Type B pancreatic cell (in vitro differentiated cells): Measurements from ENCODE around the gene ACVR1B. TPM values are rescaled to one million over a fixed set of nuclear protein-coding genes. Genes with fewer than 3 reads are reported as not detected.

Source experiments
- DNase-seq: peaks from one replicate; pipeline ENCODE4 v3.0.0; 2021; ENCODE audit warnings: mixed read lengths; ENCODE audit not compliant: unreplicated experiment; ENCODE audit errors: extremely low spot score
- H3K27ac Mint-ChIP-seq: 2 replicates; pipeline ENCODE4 v1.8.0; 2021; ENCODE audit warnings: mild to moderate bottlenecking, mixed read lengths
- H3K27me3 Mint-ChIP-seq: 2 replicates; pipeline ENCODE4 v1.8.0; 2021; ENCODE audit warnings: mixed read lengths
- H3K36me3 Mint-ChIP-seq: 2 replicates; pipeline ENCODE4 v1.8.0; 2021; ENCODE audit warnings: mixed read lengths
- H3K4me1 Mint-ChIP-seq: one replicate; pipeline ENCODE4 v1.8.0; 2021; ENCODE audit warnings: mixed read lengths; ENCODE audit not compliant: unreplicated experiment
- H3K4me3 Mint-ChIP-seq: 2 replicates; pipeline ENCODE4 v1.8.0; 2021; ENCODE audit warnings: mild to moderate bottlenecking, mixed read lengths
- H3K9me3 Mint-ChIP-seq: 2 replicates; pipeline ENCODE4 v1.8.0; 2021; ENCODE audit warnings: mixed read lengths
- total RNA-seq: library from RNA; stranded (reverse); gene quantifications from 2 replicates; pipeline ENCODE4 v1.2.1, GENCODE V29; 2021; ENCODE audit warnings: low replicate concordance
- TF ChIP-seq, protein P1 (sequence below): fragments of 200-600 bp; sonication (generic); conservative IDR thresholded peaks from 2 replicates; pipeline ENCODE4 v1.5.0; 2021; ENCODE audit warnings: antibody characterized with exemption, mild to moderate bottlenecking

The ACVR1B gene
- total RNA-seq, 1 donor from 2014 or later: 36.1 TPM

DNA sequence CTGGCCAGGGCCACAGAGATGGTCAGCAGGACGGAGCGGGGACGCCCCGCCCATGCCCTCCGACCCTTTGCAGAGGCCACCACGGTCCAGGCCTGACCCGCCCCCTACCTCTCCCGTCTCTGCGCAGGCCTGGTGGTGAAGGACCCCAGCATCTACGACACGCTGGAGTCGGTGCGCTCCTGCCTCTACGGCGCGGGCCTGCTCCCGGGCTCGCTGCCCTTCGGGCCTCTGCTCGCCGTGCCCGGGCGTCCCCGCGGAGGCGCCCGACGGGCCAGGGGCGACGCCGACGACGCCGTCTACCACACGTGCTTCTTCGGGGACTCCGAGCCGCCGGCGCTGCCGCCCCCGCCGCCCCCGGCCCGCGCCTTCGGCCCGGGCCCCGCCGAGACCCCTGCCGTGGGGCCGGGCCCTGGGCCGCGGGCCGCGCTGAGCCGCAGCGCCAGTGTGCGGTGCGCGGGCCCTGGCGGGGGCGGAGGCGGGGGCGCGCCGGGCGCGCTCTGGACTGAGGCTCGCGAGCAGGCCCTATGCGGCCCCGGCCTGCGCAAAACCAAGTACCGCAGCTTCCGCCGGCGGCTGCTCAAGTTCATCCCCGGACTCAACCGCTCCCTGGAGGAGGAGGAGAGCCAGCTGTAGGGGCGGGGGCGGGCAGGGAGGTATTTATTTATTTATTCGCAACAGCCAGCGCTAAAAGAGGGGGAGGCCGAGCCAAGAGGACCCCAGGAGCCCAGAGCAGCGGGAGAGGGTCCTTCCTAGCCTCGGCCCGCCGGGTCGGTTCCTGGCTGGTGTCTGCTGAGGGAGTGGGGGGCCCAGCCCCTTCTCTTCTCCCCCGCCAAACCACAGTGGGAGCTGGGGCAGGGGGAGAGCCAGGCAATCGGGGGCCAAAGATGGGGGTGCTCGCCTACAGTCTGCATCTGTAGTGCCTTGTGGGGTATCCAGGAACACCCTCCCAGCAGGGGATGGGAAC lies 63.4 kb downstream of the ACVR1B start:
- Mint-ChIP-seq H3K9me3 (no peaks in the 10 kb centered on the region), H3K4me1 (peaks cover 28% of the 10 kb centered on the region), H3K27ac (no peak overlapping the region), H3K4me3 (no peak overlapping the region), H3K27me3 (peaks cover 32% of the 10 kb centered on the region), H3K36me3 (peaks cover 10% of the 10 kb centered on the region)
- no peak for DNase-seq
- TF ChIP-seq, protein P1, sequence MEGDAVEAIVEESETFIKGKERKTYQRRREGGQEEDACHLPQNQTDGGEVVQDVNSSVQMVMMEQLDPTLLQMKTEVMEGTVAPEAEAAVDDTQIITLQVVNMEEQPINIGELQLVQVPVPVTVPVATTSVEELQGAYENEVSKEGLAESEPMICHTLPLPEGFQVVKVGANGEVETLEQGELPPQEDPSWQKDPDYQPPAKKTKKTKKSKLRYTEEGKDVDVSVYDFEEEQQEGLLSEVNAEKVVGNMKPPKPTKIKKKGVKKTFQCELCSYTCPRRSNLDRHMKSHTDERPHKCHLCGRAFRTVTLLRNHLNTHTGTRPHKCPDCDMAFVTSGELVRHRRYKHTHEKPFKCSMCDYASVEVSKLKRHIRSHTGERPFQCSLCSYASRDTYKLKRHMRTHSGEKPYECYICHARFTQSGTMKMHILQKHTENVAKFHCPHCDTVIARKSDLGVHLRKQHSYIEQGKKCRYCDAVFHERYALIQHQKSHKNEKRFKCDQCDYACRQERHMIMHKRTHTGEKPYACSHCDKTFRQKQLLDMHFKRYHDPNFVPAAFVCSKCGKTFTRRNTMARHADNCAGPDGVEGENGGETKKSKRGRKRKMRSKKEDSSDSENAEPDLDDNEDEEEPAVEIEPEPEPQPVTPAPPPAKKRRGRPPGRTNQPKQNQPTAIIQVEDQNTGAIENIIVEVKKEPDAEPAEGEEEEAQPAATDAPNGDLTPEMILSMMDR: no peak

DNA sequence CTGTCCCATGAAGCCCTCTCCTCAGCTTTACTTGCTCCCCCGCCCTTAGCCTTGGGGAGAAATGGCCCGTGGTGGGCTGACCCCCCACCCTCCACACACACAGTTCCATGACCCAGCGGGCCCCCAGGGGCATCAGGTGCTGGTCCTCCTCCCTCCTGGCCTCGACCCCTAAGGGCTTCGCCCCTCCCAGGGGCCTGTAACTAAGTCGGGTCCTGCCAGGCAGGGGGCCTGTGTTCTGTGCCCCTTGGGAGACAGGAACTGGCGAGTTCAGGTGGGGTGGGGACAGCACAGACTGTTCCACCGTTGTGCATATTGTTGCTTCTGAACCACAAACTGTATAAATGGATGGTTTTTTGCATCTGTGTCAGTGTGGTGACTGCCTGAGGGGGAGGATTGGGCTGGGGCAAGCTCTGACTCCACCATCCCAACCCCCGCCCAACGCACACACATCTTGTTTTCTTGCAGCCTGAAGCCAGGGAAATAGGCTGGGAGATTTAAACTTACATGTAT lies 64.1 kb downstream of the ACVR1B start:
- Mint-ChIP-seq H3K4me1 (peaks cover 30% of the 10 kb centered on the region), H3K27ac (no peak overlapping the region), H3K36me3 (peaks cover 10% of the 10 kb centered on the region), H3K9me3 (no peaks in the 10 kb centered on the region), H3K4me3 (no peak overlapping the region), H3K27me3 (peaks cover 39% of the 10 kb centered on the region)
- no peak for DNase-seq
- TF ChIP-seq, protein P1: no peak

GRCh38 chr12:52018433-52019112 lies 67.1 kb downstream of the ACVR1B start:
- Mint-ChIP-seq H3K36me3 (peaks cover 7% of the 10 kb centered on the region), H3K4me1 (peaks cover 29% of the 10 kb centered on the region), H3K4me3 (no peak overlapping the region), H3K9me3 (no peaks in the 10 kb centered on the region), H3K27me3 (peaks cover 61% of the 10 kb centered on the region), H3K27ac (peak overlapping the region; percentile 56)
- no peak for DNase-seq
- TF ChIP-seq, protein P1: no peak

DNA sequence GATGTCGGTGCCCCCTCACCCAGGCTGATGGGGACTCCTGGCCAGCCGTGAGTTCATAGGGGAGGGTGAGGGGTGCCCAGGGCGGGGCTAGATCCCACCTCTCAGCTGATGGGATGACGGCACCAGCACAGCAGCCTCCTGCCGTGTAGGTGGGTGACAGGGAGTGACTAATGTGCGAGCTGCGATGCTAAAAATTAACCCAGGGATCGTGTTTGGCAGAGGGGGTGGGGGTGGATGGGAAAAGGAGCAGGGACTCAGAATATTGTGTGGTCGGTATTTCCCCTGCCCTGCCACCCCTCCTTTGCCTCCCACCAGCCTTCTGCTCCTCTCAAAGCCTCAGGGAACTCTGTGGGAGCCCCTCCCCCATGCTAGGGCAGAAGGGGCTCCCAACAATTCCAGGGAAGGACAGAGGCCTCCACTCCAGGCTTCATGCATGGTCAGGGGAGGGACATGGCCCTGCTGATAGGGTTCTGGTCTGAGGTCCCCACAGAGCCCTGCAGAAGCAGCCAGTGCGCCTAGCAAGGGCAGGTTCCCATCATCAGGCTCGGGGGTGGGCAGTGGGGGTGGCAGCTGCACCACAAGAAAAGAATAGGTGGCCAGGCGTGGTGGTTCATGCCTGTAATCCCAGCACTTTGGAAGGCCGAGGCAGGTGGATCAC lies 67.7 kb downstream of the ACVR1B start:
- TF ChIP-seq, protein P1: no peak
- Mint-ChIP-seq H3K36me3 (peaks cover under 1% of the 10 kb centered on the region), H3K27me3 (peaks cover 58% of the 10 kb centered on the region), H3K27ac (peak overlapping the region; percentile 56), H3K4me3 (no peak overlapping the region), H3K9me3 (no peaks in the 10 kb centered on the region), H3K4me1 (peaks cover 29% of the 10 kb centered on the region)
- no peak for DNase-seq

DNA sequence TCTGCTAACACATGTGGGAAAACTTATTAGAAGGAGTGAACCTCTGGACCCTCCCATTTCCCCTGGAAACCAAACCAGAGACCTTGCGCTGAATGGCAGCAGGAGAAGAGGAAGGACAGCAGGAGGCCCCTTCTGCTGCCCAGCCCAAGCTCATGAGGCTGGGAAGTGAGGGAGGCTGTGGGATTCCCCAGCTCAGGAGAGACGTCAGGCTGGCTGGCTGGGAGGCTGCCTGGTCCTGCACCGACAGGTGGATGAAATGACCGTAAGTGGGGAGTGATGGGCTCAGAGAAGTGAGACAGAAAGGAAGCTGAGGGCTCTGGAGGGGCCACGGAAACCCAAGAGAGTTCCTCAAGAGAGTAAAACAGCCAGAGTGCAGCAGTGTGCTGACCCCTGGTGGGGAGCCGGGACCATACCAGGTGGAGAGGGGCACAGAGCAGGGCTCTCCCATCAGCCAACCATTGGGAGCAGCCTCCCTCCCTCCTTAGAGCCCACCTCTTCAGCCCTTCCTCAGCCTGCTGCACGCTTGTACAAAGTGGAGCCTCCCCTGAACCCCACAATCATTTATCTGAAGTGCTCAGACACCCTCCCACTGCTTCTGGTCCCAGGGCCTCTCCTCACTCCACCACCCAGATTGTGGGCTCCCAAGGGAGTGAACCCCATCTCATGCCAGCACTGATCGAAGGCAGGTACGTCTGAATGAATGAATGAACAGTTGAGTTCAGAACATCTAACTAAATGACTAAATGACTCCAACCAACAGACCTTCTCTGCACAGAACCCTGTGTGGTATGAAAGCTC lies 69.2 kb downstream of the ACVR1B start:
- DNase-seq: no peak
- H3K27ac Mint-ChIP-seq: peak overlapping the region; percentile 33
- peak overlapping the region; percentile 64 for H3K4me3 Mint-ChIP-seq
- H3K9me3 Mint-ChIP-seq: no peaks in the 10 kb centered on the region
- H3K27me3 Mint-ChIP-seq: peaks cover 62% of the 10 kb centered on the region
- H3K4me1 Mint-ChIP-seq: peaks cover 35% of the 10 kb centered on the region
- no peaks in the 10 kb centered on the region for H3K36me3 Mint-ChIP-seq
- TF ChIP-seq, protein P1: peak; percentile 86
